Activated CD8-positive, alpha-beta T cell treated with anti-CD3 and anti-CD28 coated beads for 36 hours (primary cell): ENCODE results near the gene PRPF40B. TPM values are rescaled to one million over a fixed set of nuclear protein-coding genes. Genes with fewer than 3 reads are reported as not detected.

Experiments used
- ATAC-seq: fragments of 200-7000 bp; cut with Tn5 transposase; one replicate; pipeline ENCODE4 v1.10.0; 2021; ENCODE audit warnings: mild to moderate bottlenecking, moderate library complexity
- CTCF ChIA-PET: fragments of 350-600 bp; sonication (Branson Sonifier 250); formaldehyde crosslinking; loops from one replicate; lab custom pipeline; 2021; ENCODE audit warnings: antibody characterized with exemption; lab: Charles Lee
- POLR2A ChIA-PET: fragments of 350-600 bp; sonication (Branson Sonifier 250); formaldehyde crosslinking; loops from one replicate; lab custom pipeline; 2021; ENCODE audit warnings: antibody characterized with exemption; lab: Charles Lee
- DNase-seq: peaks from one replicate; pipeline ENCODE4 v3.0.0-alpha.2; 2020
- H3K27ac Mint-ChIP-seq: one replicate; pipeline ENCODE4 v1.8.0; 2021; ENCODE audit warnings: mild to moderate bottlenecking, mixed read lengths
- H3K27me3 Mint-ChIP-seq: one replicate; pipeline ENCODE4 v1.8.0; 2021; ENCODE audit warnings: mixed read lengths
- H3K36me3 Mint-ChIP-seq: one replicate; pipeline ENCODE4 v1.8.0; 2021; ENCODE audit warnings: low read depth, mixed read lengths
- H3K4me1 Mint-ChIP-seq: one replicate; pipeline ENCODE4 v1.8.0; 2021; ENCODE audit warnings: low read depth, mixed read lengths
- H3K4me3 Mint-ChIP-seq: one replicate; pipeline ENCODE4 v1.8.0; 2021; ENCODE audit warnings: mild to moderate bottlenecking, moderate library complexity, mixed read lengths
- H3K9me3 Mint-ChIP-seq: one replicate; pipeline ENCODE4 v1.8.0; 2021; ENCODE audit warnings: mixed read lengths
- intact Hi-C: fragments of 100-400 bp; cut with micrococcal nuclease; formaldehyde crosslinking; loops from one replicate; pipeline ENCODE4 v1.10.0; 2022
- total RNA-seq, 2 experiments: library from RNA; stranded (reverse); gene quantifications; one replicate each; pipeline ENCODE4 v1.2.3, GENCODE V29; 2021
- TF ChIP-seq, protein P1 (sequence below): fragments of 200-600 bp; IDR thresholded peaks from one replicate; pipeline ENCODE4 v1.8.0; 2022; ENCODE audit warnings: antibody characterized with exemption, mild to moderate bottlenecking

Gene PRPF40B
- total RNA-seq, 2 experiments from 2014 or later = 4.9 to 5.6 TPM

DNA sequence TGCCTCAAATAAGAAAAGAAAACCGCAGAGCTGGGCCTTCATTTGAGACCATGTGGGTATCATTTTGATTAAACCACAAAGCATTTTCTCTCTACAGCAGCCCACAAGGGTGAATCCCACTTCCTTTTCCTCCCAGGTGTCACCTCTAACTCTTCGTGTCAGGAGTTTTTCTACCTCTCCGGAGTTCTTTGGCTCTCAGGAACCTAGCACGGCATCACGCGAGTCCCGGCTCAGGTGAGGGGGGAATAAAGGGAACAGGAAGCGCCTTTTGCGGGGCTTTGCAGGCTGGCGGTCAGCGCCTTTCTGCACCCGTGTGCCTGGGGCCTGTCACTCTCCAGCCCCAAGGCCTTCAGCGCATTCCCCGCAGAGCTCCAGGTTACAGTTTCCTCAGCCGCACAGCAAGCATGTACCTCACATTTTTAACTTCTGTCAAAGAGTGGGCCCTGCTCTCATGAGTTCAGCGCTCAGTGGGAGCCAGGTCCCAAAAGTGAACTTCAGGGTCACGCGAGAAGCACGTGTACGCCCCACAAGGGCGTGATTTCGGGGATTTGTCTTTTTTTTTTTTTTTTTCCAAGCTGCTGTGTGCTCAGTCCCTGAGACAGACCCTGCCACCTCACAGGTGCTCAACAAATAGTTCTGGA, 740 bp upstream of the PRPF40B start:
- POLR2A ChIA-PET = interaction anchor here (1.0 to 2.7 kb wide), 18 partner anchors 10 to 623 kb away, joined by 3 to 12 read pairs (median 4); partner anchors contain the start of genes DDN, FAM186B, KCNH3 and SPATS2
- TF ChIP-seq, protein P1, sequence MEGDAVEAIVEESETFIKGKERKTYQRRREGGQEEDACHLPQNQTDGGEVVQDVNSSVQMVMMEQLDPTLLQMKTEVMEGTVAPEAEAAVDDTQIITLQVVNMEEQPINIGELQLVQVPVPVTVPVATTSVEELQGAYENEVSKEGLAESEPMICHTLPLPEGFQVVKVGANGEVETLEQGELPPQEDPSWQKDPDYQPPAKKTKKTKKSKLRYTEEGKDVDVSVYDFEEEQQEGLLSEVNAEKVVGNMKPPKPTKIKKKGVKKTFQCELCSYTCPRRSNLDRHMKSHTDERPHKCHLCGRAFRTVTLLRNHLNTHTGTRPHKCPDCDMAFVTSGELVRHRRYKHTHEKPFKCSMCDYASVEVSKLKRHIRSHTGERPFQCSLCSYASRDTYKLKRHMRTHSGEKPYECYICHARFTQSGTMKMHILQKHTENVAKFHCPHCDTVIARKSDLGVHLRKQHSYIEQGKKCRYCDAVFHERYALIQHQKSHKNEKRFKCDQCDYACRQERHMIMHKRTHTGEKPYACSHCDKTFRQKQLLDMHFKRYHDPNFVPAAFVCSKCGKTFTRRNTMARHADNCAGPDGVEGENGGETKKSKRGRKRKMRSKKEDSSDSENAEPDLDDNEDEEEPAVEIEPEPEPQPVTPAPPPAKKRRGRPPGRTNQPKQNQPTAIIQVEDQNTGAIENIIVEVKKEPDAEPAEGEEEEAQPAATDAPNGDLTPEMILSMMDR = no peak
- peak overlapping the region; percentile 76 for H3K4me3 Mint-ChIP-seq
- peaks cover 26% of the 10 kb centered on the region for H3K27me3 Mint-ChIP-seq
- H3K36me3 Mint-ChIP-seq = no peaks in the 10 kb centered on the region
- DNase-seq (peak; percentile 80), ATAC-seq (peak; percentile 36)
- H3K9me3 Mint-ChIP-seq = no peaks in the 10 kb centered on the region
- intact Hi-C loops = no loop called here
- H3K4me1 Mint-ChIP-seq = peaks cover 26% of the 10 kb centered on the region
- CTCF ChIA-PET = interaction anchor here (0.6 to 7.1 kb wide), 19 partner anchors 12 to 323 kb away, joined by 3 to 73 read pairs (median 4); partner anchors contain the start of genes DNAJC22 and TMBIM6
- peak overlapping the region; percentile 79 for H3K27ac Mint-ChIP-seq

DNA sequence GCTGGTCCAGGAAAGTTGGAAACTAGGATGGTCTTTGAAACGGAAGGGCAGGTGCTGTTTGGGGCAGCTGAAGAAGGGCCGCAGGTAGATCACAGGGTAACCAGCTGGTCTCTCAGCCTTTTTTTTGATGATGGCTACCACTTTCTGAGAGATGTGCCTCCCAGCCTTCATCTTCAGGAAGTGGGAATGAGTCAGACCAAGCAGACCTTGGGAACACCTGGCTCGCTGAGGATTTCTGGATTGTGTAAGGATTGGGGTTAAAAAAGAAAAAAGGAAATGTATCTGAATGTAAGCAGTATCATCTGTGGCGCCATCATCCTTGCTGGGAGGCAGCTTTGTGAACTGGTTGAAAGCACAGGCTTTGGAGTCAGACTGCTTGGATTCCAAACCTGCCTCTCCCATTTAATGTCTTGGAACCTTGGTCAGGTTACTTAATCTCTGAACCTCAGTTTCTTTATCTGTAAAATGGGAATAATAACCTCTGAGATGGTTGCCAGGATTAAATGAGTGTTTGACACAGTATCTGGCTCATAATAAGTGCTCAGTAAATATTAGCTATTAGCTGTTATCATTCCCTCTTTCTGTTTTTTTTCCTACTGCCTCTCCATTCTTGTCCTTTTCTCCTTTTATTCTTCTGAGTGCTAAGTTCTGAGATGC, 1.7 kb downstream of the PRPF40B start:
- ATAC-seq (no peak), DNase-seq (no peak)
- no peaks in the 10 kb centered on the region for H3K36me3 Mint-ChIP-seq
- H3K27ac Mint-ChIP-seq = no peak overlapping the region
- H3K27me3 Mint-ChIP-seq = peaks cover 9% of the 10 kb centered on the region
- intact Hi-C loops = no loop called here
- H3K4me1 Mint-ChIP-seq = peaks cover 26% of the 10 kb centered on the region
- H3K4me3 Mint-ChIP-seq = no peak overlapping the region
- ChIA-PET CTCF (interaction anchor here (0.7 to 7.1 kb wide), 11 partner anchors 11 to 266 kb away, joined by 3 to 73 read pairs (median 4); partner anchors contain the start of gene TMBIM6), POLR2A (interaction anchor here (0.7 to 2.7 kb wide), 4 partner anchors 12 to 259 kb away, joined by 3 to 12 read pairs (median 4); partner anchors contain the start of gene SPATS2)
- H3K9me3 Mint-ChIP-seq = no peaks in the 10 kb centered on the region
- TF ChIP-seq, protein P1 = no peak

DNA sequence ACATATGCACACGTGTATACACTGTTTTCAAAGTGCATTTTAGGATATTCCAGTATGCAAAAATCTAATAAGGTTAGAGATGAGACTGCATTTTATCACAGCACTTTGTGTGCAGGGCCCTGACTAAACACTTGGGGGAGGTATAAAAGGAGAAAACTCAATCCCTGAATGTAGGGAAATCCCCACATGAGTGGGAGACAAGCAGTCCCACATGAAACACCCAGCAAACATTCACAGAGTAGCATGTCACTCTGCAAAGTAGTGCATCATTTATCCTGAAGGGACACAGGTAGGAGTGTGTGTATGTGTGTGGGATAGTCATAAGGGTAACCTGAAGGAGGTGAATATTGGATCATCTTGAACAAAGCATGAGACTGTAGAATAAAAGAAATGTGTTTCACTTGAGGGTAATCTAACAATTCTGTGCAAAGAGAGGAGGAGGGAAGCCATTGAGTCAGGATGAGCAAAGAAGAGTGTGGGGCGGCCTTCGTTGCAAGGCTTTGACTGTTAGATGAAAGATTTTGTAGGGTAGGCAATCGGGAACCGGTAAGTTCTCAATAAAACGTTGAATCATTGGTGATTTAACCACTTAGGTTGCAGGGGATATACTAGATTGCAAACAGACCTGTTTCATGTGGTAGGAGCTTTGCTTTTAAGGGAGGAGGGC, 2.9 kb downstream of the PRPF40B start:
- H3K9me3 Mint-ChIP-seq = no peaks in the 10 kb centered on the region
- no peaks in the 10 kb centered on the region for H3K36me3 Mint-ChIP-seq
- peaks cover 24% of the 10 kb centered on the region for H3K4me1 Mint-ChIP-seq
- intact Hi-C loops = no loop called here
- ChIA-PET CTCF (interaction anchor here (0.7 to 7.1 kb wide), 7 partner anchors 10 to 268 kb away, joined by 3 to 73 read pairs (median 3); partner anchors contain the start of gene TMBIM6), POLR2A (interaction anchor here (1.9 kb wide), 1 partner anchor 115 kb away, joined by 8 read pairs; the partner anchor contains the start of gene TMBIM6)
- H3K27me3 Mint-ChIP-seq = peaks cover 4% of the 10 kb centered on the region
- DNase-seq = peak; percentile 33
- H3K27ac Mint-ChIP-seq = no peak overlapping the region
- ATAC-seq = peak; percentile 6
- H3K4me3 Mint-ChIP-seq = no peak overlapping the region
- TF ChIP-seq, protein P1 = peak; percentile 36

DNA sequence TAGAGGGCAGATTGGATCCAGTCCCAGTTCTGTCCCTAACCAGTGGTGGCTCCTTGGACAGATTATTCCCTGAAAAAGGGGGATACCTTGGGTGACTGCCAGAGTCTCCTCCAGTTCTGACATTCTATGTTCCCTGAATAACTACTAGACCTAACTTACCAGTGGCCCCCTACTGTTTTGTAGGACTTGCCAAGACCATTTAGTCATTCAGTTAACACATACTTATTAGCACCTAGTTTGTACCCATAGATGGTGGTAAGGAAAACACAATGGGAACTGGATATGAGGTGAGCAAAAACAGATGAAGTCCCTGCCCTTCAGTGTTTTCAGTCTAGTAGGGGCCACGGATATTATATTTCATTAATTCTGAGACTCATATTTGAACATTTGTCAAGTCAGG, 3.5 kb downstream of the PRPF40B start:
- ChIA-PET CTCF (interaction anchor here (1.5 to 7.1 kb wide), 4 partner anchors 9 to 268 kb away, joined by 3 to 73 read pairs (median 4); no protein-coding TSS in a partner anchor), POLR2A (interaction anchor here (1.9 kb wide), 1 partner anchor 114 kb away, joined by 8 read pairs; the partner anchor contains the start of gene TMBIM6)
- DNase-seq (no peak), ATAC-seq (no peak)
- Mint-ChIP-seq H3K4me3 (no peak overlapping the region), H3K36me3 (no peaks in the 10 kb centered on the region), H3K27ac (no peak overlapping the region), H3K27me3 (peaks cover 3% of the 10 kb centered on the region), H3K9me3 (no peaks in the 10 kb centered on the region), H3K4me1 (peaks cover 19% of the 10 kb centered on the region)
- intact Hi-C loops = no loop called here
- TF ChIP-seq, protein P1 = no peak
